ENCODE results near the gene SIRT6.
A peak's percentile ranks its signal among the peaks of the same experiment; 100 is the strongest.

SIRT6 gene

GRCh38 chr19:4124638-4125037, 57.7 kb downstream of the SIRT6 start:
- Histone ChIP-seq H3K27ac (ENCODE audit: low read depth, low read length) (no peak overlapping the region), H3K27me3 (ENCODE audit: control insufficient read depth in 1 of 2, insufficient read depth in 2 of 2, low read length in 2 of 2) (no peaks in the 10 kb centered on the region), H3K36me3 (ENCODE audit: insufficient read depth, low read length) (no peaks in the 10 kb centered on the region), H3K9me3 (ENCODE audit: low read length) (no peaks in the 10 kb centered on the region), H3K4me3 (ENCODE audit: low read depth in 1 of 2, low read length in 2 of 2) (peak overlapping the region; percentile 49 to 60), H3K9ac (ENCODE audit: low read length) (peak overlapping the region; percentile 49), H3K4me1 (ENCODE audit: insufficient read depth, low read length) (peaks cover 25% of the 10 kb centered on the region)

All from muscle layer of colon (tissue), 2 donors.